ENCODE measurements around the gene SRP19. TPM values are rescaled to one million over a fixed set of nuclear protein-coding genes. Genes with fewer than 3 reads are reported as not detected.
A peak's percentile ranks its signal among the peaks of the same experiment; 100 is the strongest.
"Not testable (repeated sequence)": the region's sequence is repeated elsewhere in the genome, so short reads cannot be mapped to it uniquely, and the experiment has no call there.

Gene SRP19
- total RNA-seq, 2 experiments from 2014 or later = 49.1 to 51.6 TPM

- H3K27ac Mint-ChIP-seq = no peak overlapping the region
- H3K27me3 Mint-ChIP-seq = no peaks in the 10 kb centered on the region
- no peak for DNase-seq
- intact Hi-C loops (cut with micrococcal nuclease) = no loop called here
- H3K9me3 Mint-ChIP-seq = no peaks in the 10 kb centered on the region
- H3K4me1 Mint-ChIP-seq (ENCODE audit: low read depth) = peaks cover 51% of the 10 kb centered on the region
- ChIA-PET POLR2A (interaction anchor here (1.3 to 1.5 kb wide), 2 partner anchors 8 to 10 kb away, joined by 4 to 6 read pairs; partner anchors contain the start of gene SRP19), CTCF (no interaction called here)
- no peak overlapping the region for H3K4me3 Mint-ChIP-seq
- H3K36me3 Mint-ChIP-seq = peaks cover 39% of the 10 kb centered on the region
Observed at GRCh38 chr5:112870966-112871365, 9.9 kb downstream of the SRP19 start.

GRCh38 chr5:112876362-112876761 lies 15.3 kb downstream of the SRP19 start:
- no peak overlapping the region for H3K4me3 Mint-ChIP-seq
- peaks cover 44% of the 10 kb centered on the region for H3K4me1 Mint-ChIP-seq (ENCODE audit: low read depth)
- peaks cover 37% of the 10 kb centered on the region for H3K36me3 Mint-ChIP-seq
- H3K9me3 Mint-ChIP-seq = no peaks in the 10 kb centered on the region
- H3K27ac Mint-ChIP-seq = peak overlapping the region; percentile 42
- ChIA-PET CTCF (interaction anchor here (0.6 kb wide), 1 partner anchor 22 kb away, joined by 6 read pairs; no protein-coding TSS in a partner anchor), POLR2A (no interaction called here)
- H3K27me3 Mint-ChIP-seq = no peaks in the 10 kb centered on the region
- intact Hi-C loops (cut with micrococcal nuclease) = loop anchor here (5.0 kb wide), 1 partner anchor 101 kb away; the partner anchor contains the start of gene DCP2
- DNase-seq = no peak

- Mint-ChIP-seq H3K27ac (peak overlapping the region; percentile 55), H3K4me1 (ENCODE audit: low read depth) (peaks cover 39% of the 10 kb centered on the region), H3K36me3 (peaks cover 33% of the 10 kb centered on the region), H3K27me3 (no peaks in the 10 kb centered on the region), H3K9me3 (no peaks in the 10 kb centered on the region), H3K4me3 (no peak overlapping the region)
- DNase-seq = no peak
- intact Hi-C loops (cut with micrococcal nuclease) = loop anchor here (1.0 to 5.0 kb wide), 2 partner anchors 85 to 99 kb away; partner anchors contain the start of gene DCP2
- ChIA-PET POLR2A (interaction anchor here (0.5 to 1.4 kb wide), 8 partner anchors 8 to 174 kb away, joined by 3 to 6 read pairs (median 3); partner anchors contain the start of gene SRP19), CTCF (interaction anchor here (0.9 to 1.2 kb wide), 5 partner anchors 10 to 42 kb away, joined by 3 to 4 read pairs (median 3); partner anchors contain the start of gene SRP19)
Observed at GRCh38 chr5:112878101-112878500, 17.0 kb downstream of the SRP19 start.

- ChIA-PET POLR2A (interaction anchor here (0.8 to 1.4 kb wide), 4 partner anchors 8 to 95 kb away, joined by 3 to 6 read pairs (median 4); no protein-coding TSS in a partner anchor), CTCF (interaction anchor here (0.9 to 1.2 kb wide), 4 partner anchors 18 to 41 kb away, joined by 3 to 4 read pairs (median 4); partner anchors contain the start of gene SRP19)
- Mint-ChIP-seq H3K36me3 (peaks cover 30% of the 10 kb centered on the region), H3K27me3 (no peaks in the 10 kb centered on the region), H3K27ac (peak overlapping the region; percentile 84), H3K4me3 (peak overlapping the region; percentile 5), H3K9me3 (no peaks in the 10 kb centered on the region), H3K4me1 (ENCODE audit: low read depth) (peaks cover 35% of the 10 kb centered on the region)
- peak; percentile 79 for DNase-seq
- intact Hi-C loops (cut with micrococcal nuclease) = loop anchor here (1.0 to 5.0 kb wide), 3 partner anchors 44 to 99 kb away; partner anchors contain the start of genes DCP2 and REEP5
Observed at GRCh38 chr5:112878760-112879159, 17.7 kb downstream of the SRP19 start.

- peaks cover 28% of the 10 kb centered on the region for H3K4me1 Mint-ChIP-seq (ENCODE audit: low read depth)
- ChIA-PET CTCF (interaction anchor here (1.1 to 1.3 kb wide), 3 partner anchors 28 to 42 kb away, joined by 3 to 5 read pairs (median 3); partner anchors contain the start of gene REEP5), POLR2A (no interaction called here)
- DNase-seq = no peak
- H3K4me3 Mint-ChIP-seq = no peak overlapping the region
- intact Hi-C loops (cut with micrococcal nuclease) = no loop called here
- no peaks in the 10 kb centered on the region for H3K9me3 Mint-ChIP-seq
- peaks cover 31% of the 10 kb centered on the region for H3K36me3 Mint-ChIP-seq
- peak overlapping the region; percentile 56 for H3K27ac Mint-ChIP-seq
- H3K27me3 Mint-ChIP-seq = no peaks in the 10 kb centered on the region
Observed at GRCh38 chr5:112880219-112880964, 19.3 kb downstream of the SRP19 start.

- no peaks in the 10 kb centered on the region for H3K27me3 Mint-ChIP-seq
- no peaks in the 10 kb centered on the region for H3K9me3 Mint-ChIP-seq
- intact Hi-C loops (cut with micrococcal nuclease) = no loop called here
- H3K36me3 Mint-ChIP-seq = peaks cover 39% of the 10 kb centered on the region
- DNase-seq = no peak
- ChIA-PET POLR2A (no interaction called here), CTCF (interaction anchor here (1.4 kb wide), 1 partner anchor 126 kb away, joined by 3 read pairs; no protein-coding TSS in a partner anchor)
- H3K27ac Mint-ChIP-seq = no peak overlapping the region
- peaks cover 32% of the 10 kb centered on the region for H3K4me1 Mint-ChIP-seq (ENCODE audit: low read depth)
- H3K4me3 Mint-ChIP-seq = no peak overlapping the region
Observed at GRCh38 chr5:112883192-112883591, 22.1 kb downstream of the SRP19 start.

GRCh38 chr5:112885001-112885400 lies 23.9 kb downstream of the SRP19 start:
- no peak overlapping the region for H3K4me3 Mint-ChIP-seq
- POLR2A ChIA-PET = no interaction called here
- CTCF ChIA-PET = no interaction called here
- no peak for DNase-seq
- no peaks in the 10 kb centered on the region for H3K27me3 Mint-ChIP-seq
- H3K9me3 Mint-ChIP-seq = peaks cover 5% of the 10 kb centered on the region
- no peak overlapping the region for H3K27ac Mint-ChIP-seq
- H3K4me1 Mint-ChIP-seq (ENCODE audit: low read depth) = peaks cover 29% of the 10 kb centered on the region
- peaks cover 40% of the 10 kb centered on the region for H3K36me3 Mint-ChIP-seq
- intact Hi-C loops (cut with micrococcal nuclease) = no loop called here

- ChIA-PET POLR2A (interaction anchor here (0.6 kb wide), 1 partner anchor 9 kb away, joined by 3 read pairs; no protein-coding TSS in a partner anchor), CTCF (interaction anchor here (1.4 kb wide), 1 partner anchor 39 kb away, joined by 3 read pairs; no protein-coding TSS in a partner anchor)
- H3K36me3 Mint-ChIP-seq = peaks cover 36% of the 10 kb centered on the region
- no peaks in the 10 kb centered on the region for H3K27me3 Mint-ChIP-seq
- H3K9me3 Mint-ChIP-seq = peaks cover 5% of the 10 kb centered on the region
- DNase-seq = no peak
- H3K4me1 Mint-ChIP-seq (ENCODE audit: low read depth) = peaks cover 27% of the 10 kb centered on the region
- intact Hi-C loops (cut with micrococcal nuclease) = no loop called here
- H3K4me3 Mint-ChIP-seq = no peak overlapping the region
- peak overlapping the region; percentile 68 for H3K27ac Mint-ChIP-seq
Observed at GRCh38 chr5:112886975-112887374, 25.9 kb downstream of the SRP19 start.

GRCh38 chr5:112892066-112892465 lies 31.0 kb downstream of the SRP19 start:
- Mint-ChIP-seq H3K4me1 (ENCODE audit: low read depth) (peaks cover 24% of the 10 kb centered on the region), H3K36me3 (peaks cover 32% of the 10 kb centered on the region)
- CTCF ChIA-PET = interaction anchor here (0.6 kb wide), 1 partner anchor 23 kb away, joined by 4 read pairs; no protein-coding TSS in a partner anchor
- POLR2A ChIA-PET; H3K27ac Mint-ChIP-seq; H3K4me3 Mint-ChIP-seq; H3K27me3 Mint-ChIP-seq; DNase-seq; H3K9me3 Mint-ChIP-seq; intact Hi-C loops (cut with micrococcal nuclease): not testable (repeated sequence)

- peaks cover 17% of the 10 kb centered on the region for H3K4me1 Mint-ChIP-seq (ENCODE audit: low read depth)
- CTCF ChIA-PET = no interaction called here
- intact Hi-C loops (cut with micrococcal nuclease) = no loop called here
- H3K4me3 Mint-ChIP-seq = no peak overlapping the region
- DNase-seq = no peak
- POLR2A ChIA-PET = no interaction called here
- peaks cover 5% of the 10 kb centered on the region for H3K9me3 Mint-ChIP-seq
- no peak overlapping the region for H3K27ac Mint-ChIP-seq
- H3K27me3 Mint-ChIP-seq = no peaks in the 10 kb centered on the region
- peaks cover 31% of the 10 kb centered on the region for H3K36me3 Mint-ChIP-seq
Observed at GRCh38 chr5:112892776-112893175, 31.7 kb downstream of the SRP19 start.

GRCh38 chr5:112895682-112896081 lies 34.6 kb downstream of the SRP19 start:
- Mint-ChIP-seq H3K36me3 (peaks cover 29% of the 10 kb centered on the region), H3K4me3 (no peak overlapping the region), H3K9me3 (no peaks in the 10 kb centered on the region), H3K27ac (no peak overlapping the region), H3K4me1 (ENCODE audit: low read depth) (peaks cover 9% of the 10 kb centered on the region), H3K27me3 (no peaks in the 10 kb centered on the region)
- intact Hi-C loops (cut with micrococcal nuclease) = no loop called here
- DNase-seq = no peak
- POLR2A ChIA-PET = interaction anchor here (0.6 kb wide), 1 partner anchor 39 kb away, joined by 5 read pairs; no protein-coding TSS in a partner anchor
- CTCF ChIA-PET = interaction anchor here (1.0 kb wide), 1 partner anchor 24 kb away, joined by 3 read pairs; no protein-coding TSS in a partner anchor

GRCh38 chr5:112902561-112902960 lies 41.5 kb downstream of the SRP19 start:
- H3K27me3 Mint-ChIP-seq = no peaks in the 10 kb centered on the region
- peaks cover 13% of the 10 kb centered on the region for H3K36me3 Mint-ChIP-seq
- no peak overlapping the region for H3K4me3 Mint-ChIP-seq
- no peak overlapping the region for H3K27ac Mint-ChIP-seq
- ChIA-PET POLR2A (no interaction called here), CTCF (interaction anchor here (1.1 kb wide), 1 partner anchor 19 kb away, joined by 3 read pairs; the partner anchor contains the start of gene REEP5)
- intact Hi-C loops (cut with micrococcal nuclease) = no loop called here
- DNase-seq = no peak
- no peaks in the 10 kb centered on the region for H3K9me3 Mint-ChIP-seq
- H3K4me1 Mint-ChIP-seq (ENCODE audit: low read depth) = peaks cover 9% of the 10 kb centered on the region
